Gastrocnemius medialis (tissue), 4 donors: Measurements from ENCODE around the gene ENTR1. TPM values are rescaled to one million over a fixed set of nuclear protein-coding genes. Genes with fewer than 3 reads are reported as not detected.

Source experiments
- ATAC-seq, 2 donors: fragments of 150-250 bp; one replicate each; pipeline ENCODE4 v1.9.1; 2016
- DNase-seq, 2 donors: peaks; one replicate each; pipeline ENCODE4 v3.0.0-alpha.2; 2019
- H3K27ac ChIP-seq, 4 donors: fragments of 200-600 bp; sonication (generic); 1 replicate in 1 of 4; 2 replicates in 3 of 4; pipeline ENCODE4 v1.5.1; 2016 to 2018; ENCODE audit warnings: mild to moderate bottlenecking in 2 of 4, moderate library complexity in 1 of 4
- H3K27me3 ChIP-seq, 3 donors: fragments of 200-600 bp; sonication (generic) in 2 of 3; 1 replicate in 1 of 3; 2 replicates in 2 of 3; pipeline versions ENCODE4 v1.5.1 to v1.6.0; 2016 to 2019; ENCODE audit warnings: mild to moderate bottlenecking in 1 of 3, moderate library complexity in 1 of 3
- H3K36me3 ChIP-seq, 2 donors: fragments of 200-600 bp; sonication (generic) in 1 of 2; one replicate each; pipeline ENCODE4 v1.5.1; 2017 to 2018
- H3K4me1 ChIP-seq, 2 donors: fragments of 200-600 bp; sonication (generic) in 1 of 2; one replicate each; pipeline ENCODE4 v1.5.1; 2016 to 2017; ENCODE audit warnings: mild to moderate bottlenecking in 2 of 2
- H3K4me3 ChIP-seq, 4 donors: fragments of 200-600 bp; sonication (generic) in 3 of 4; 1 replicate in 1 of 4; 2 replicates in 3 of 4; pipeline ENCODE4 v1.5.1; 2016 to 2019; ENCODE audit warnings: mild to moderate bottlenecking in 2 of 4
- H3K9me3 ChIP-seq, 3 donors: fragments of 200-600 bp; sonication (generic) in 2 of 3; 1 replicate in 1 of 3; 2 replicates in 2 of 3; pipeline ENCODE4 v1.5.1; 2016 to 2019
- CTCF ChIP-seq, 5 experiments: fragments of 450-650 bp in 3 of 5; fragments of 200-600 bp in 2 of 5; sonication (generic) in 2 of 5; IDR thresholded peaks in 4 of 5; conservative IDR thresholded peaks in 1 of 5; 1 replicate in 4 of 5; 2 replicates in 1 of 5; pipeline ENCODE4 v1.5.1; 2016 to 2019; ENCODE audit warnings: antibody characterized with exemption in 5 of 5, mild to moderate bottlenecking in 3 of 5, moderate library complexity in 3 of 5
- POLR2A ChIP-seq, 2 donors: fragments of 450-650 bp; IDR thresholded peaks; one replicate each; pipeline ENCODE4 v1.6.1; 2017; ENCODE audit warnings: antibody characterized with exemption in 2 of 2, mild to moderate bottlenecking in 2 of 2, moderate library complexity in 2 of 2
- in situ Hi-C, 4 donors: fragments of 200-750 bp; cut with MboI; loops; one replicate each; pipeline versions ENCODE4 v1.15.0 to v1.8.0; 2017; ENCODE audit warnings: low sequenced_read_pairs in 4 of 4
- intact Hi-C: fragments of 100-400 bp; cut with DNase I; formaldehyde crosslinking; loops from one replicate; pipeline ENCODE4 v1.15.1; 2023; ENCODE audit warnings: low total_unique reads
- total RNA-seq, 4 donors: library from RNA; depleted of rRNA; stranded (reverse); fragments of >200 nt; gene quantifications; one replicate each; pipeline versions ENCODE4 v1.1.0 to v1.2.3, GENCODE V29; 2016

Gene ENTR1
- total RNA-seq, 4 donors from 2014 or later: 23.2 to 43.5 (median 36.5) TPM

DNA sequence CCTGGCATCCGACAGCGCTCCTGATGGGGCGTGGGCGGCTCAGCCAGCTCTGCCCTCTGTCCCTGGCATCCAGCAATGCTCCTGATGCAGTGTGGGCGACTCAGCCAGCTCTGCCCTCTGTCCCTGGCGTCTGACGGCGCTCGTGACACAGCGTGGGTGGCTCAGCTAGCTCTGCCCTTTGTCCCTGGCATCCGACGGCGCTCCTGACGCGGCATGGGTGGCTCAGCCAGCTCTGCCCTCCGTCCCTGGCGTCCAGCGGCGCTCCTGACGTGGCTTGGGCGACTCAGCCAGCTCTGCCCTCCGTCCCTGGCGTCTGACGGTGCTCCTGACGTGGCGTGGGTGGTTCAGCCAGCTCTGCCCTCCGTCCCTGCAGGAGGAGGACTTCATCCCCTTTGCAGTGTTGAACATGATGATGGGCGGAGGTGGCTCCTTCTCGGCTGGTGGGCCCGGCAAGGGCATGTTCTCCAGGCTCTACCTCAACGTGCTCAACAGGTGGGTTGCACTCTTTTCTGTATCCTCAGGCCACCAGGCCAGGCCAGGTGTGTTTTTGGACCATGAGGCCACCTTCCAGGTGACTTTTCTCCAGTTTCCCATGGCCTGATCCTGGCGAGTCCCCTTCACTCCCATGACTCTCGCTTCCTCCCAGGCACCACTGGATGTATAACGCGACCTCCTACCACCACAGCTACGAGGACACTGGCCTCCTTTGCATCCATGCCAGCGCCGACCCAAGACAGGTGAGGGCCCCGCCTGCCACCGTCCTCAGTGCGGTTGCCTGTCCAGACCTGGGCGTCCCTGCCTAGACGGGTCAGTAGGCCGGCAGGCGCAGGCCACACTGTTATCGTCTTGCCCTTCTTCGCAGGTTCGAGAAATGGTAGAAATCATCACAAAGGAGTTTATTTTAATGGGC, 8.0 kb upstream of the ENTR1 start:
- intact Hi-C loops: no loop called here
- Histone ChIP-seq H3K4me3 (no peak overlapping the region), H3K9me3 (no peaks in the 10 kb centered on the region), H3K4me1 (no peaks in the 10 kb centered on the region), H3K36me3 (peaks cover 0 to 100% of the 10 kb centered on the region in 2 donors), H3K27ac (no peak overlapping the region), H3K27me3 (no peaks in the 10 kb centered on the region)
- TF ChIP-seq CTCF (IDR thresholded peaks at IDR 0.05 in 4 of 5, conservative IDR thresholded peaks at IDR 0.05 in 1 of 5): no peak
- TF ChIP-seq POLR2A (IDR thresholded peaks at IDR 0.05): no peak
- DNase-seq: no peak
- in situ Hi-C loops: no loop called here
- ATAC-seq: no peak

- DNase-seq (no peak), ATAC-seq (no peak)
- Histone ChIP-seq H3K9me3 (no peaks in the 10 kb centered on the region), H3K36me3 (peaks cover 0 to 100% of the 10 kb centered on the region in 2 donors), H3K4me1 (peaks cover 1 to 2% of the 10 kb centered on the region in 2 donors), H3K27me3 (no peaks in the 10 kb centered on the region), H3K27ac (no peak overlapping the region), H3K4me3 (no peak overlapping the region)
- TF ChIP-seq CTCF (IDR thresholded peaks at IDR 0.05 in 4 of 5, conservative IDR thresholded peaks at IDR 0.05 in 1 of 5) (no peak), POLR2A (IDR thresholded peaks at IDR 0.05) (no peak)
- in situ Hi-C loops (no loop called here), intact Hi-C loops (no loop called here)
These were observed 6.5 kb upstream of the ENTR1 start for GRCh38 chr9:136416914-136417313.

GRCh38 chr9:136416427-136416826, 6.0 kb upstream of the ENTR1 start:
- in situ Hi-C loops: no loop called here

GRCh38 chr9:136412962-136413361, 2.5 kb upstream of the ENTR1 start:
- Histone ChIP-seq H3K27me3 (no peaks in the 10 kb centered on the region), H3K27ac (no peak overlapping the region), H3K36me3 (peaks cover 0 to 63% of the 10 kb centered on the region in 2 donors), H3K9me3 (no peaks in the 10 kb centered on the region), H3K4me3 (no peak overlapping the region), H3K4me1 (peaks cover 16 to 25% of the 10 kb centered on the region in 2 donors)
- in situ Hi-C loops: no loop called here
- TF ChIP-seq CTCF (IDR thresholded peaks at IDR 0.05 in 4 of 5, conservative IDR thresholded peaks at IDR 0.05 in 1 of 5) (no peak), POLR2A (IDR thresholded peaks at IDR 0.05) (no peak)
- DNase-seq (no peak), ATAC-seq (no peak)
- intact Hi-C loops: no loop called here

More at GRCh38 chr9:136416427-136416826, 6.0 kb upstream of the ENTR1 start:
- H3K9me3 ChIP-seq: no peaks in the 10 kb centered on the region
- H3K4me1 ChIP-seq: peaks cover 6 to 7% of the 10 kb centered on the region in 2 donors
- ATAC-seq (no peak), DNase-seq (no peak)
- no peak overlapping the region for H3K4me3 ChIP-seq
- no peak overlapping the region for H3K27ac ChIP-seq
- TF ChIP-seq POLR2A (IDR thresholded peaks at IDR 0.05) (no peak), CTCF (IDR thresholded peaks at IDR 0.05 in 4 of 5, conservative IDR thresholded peaks at IDR 0.05 in 1 of 5) (no peak)
- H3K36me3 ChIP-seq: peaks cover 0 to 97% of the 10 kb centered on the region in 2 donors
- intact Hi-C loops: no loop called here
- H3K27me3 ChIP-seq: no peaks in the 10 kb centered on the region
